ENCODE data around the gene ZMAT2.
A peak's percentile ranks its signal among the peaks of the same experiment; 100 is the strongest.
"Not testable (repeated sequence)": the region's sequence is repeated elsewhere in the genome, so short reads cannot be mapped to it uniquely, and the experiment has no call there.

ZMAT2 gene

GRCh38 chr5:140718266-140718592, 18.0 kb downstream of the ZMAT2 start:
- CTCF ChIA-PET, result interaction anchor here (0.5 to 2.6 kb wide), 3 partner anchors 7 to 753 kb away, joined by 3 to 19 read pairs (median 4); no protein-coding TSS in a partner anchor
- POLR2A ChIA-PET, result interaction anchor here (0.9 to 2.4 kb wide), 7 partner anchors 8 to 602 kb away, joined by 3 to 13 read pairs (median 7); partner anchors contain the start of genes ANKHD1, HARS1, HARS2 and IK
- no peak for DNase-seq (ENCODE audit: extremely low spot score)
- TF ChIP-seq FOXM1 (IDR thresholded peaks at IDR 0.05; ENCODE audit: borderline replicate concordance), result no peak
- no peak for TF ChIP-seq PKNOX1 (IDR thresholded peaks at IDR 0.05)
- TF ChIP-seq L3MBTL2 (conservative IDR thresholded peaks at IDR 0.05), result no peak
- TF ChIP-seq SUZ12 (IDR thresholded peaks at IDR 0.05), result no peak
- TF ChIP-seq HDGF (IDR thresholded peaks at IDR 0.05; ENCODE audit: borderline replicate concordance), result no peak
- TF ChIP-seq TARDBP (IDR thresholded peaks at IDR 0.05), result no peak
- TF ChIP-seq ARNT (IDR thresholded peaks at IDR 0.05), result no peak
- no peak for TF ChIP-seq ZNF384 (IDR thresholded peaks at IDR 0.05)
- no peak for TF ChIP-seq SP1 (IDR thresholded peaks at IDR 0.05)
- no peak for TF ChIP-seq BHLHE40 (IDR thresholded peaks at IDR 0.05; ENCODE audit: borderline replicate concordance)
- no peak for TF ChIP-seq NFRKB (IDR thresholded peaks at IDR 0.05)

- ChIA-PET CTCF (interaction anchor here (0.5 to 2.6 kb wide), 9 partner anchors 10 to 476 kb away, joined by 3 to 19 read pairs (median 4); partner anchors contain the start of gene HARS1), POLR2A (interaction anchor here (1.1 to 1.2 kb wide), 2 partner anchors 10 to 163 kb away, joined by 4 read pairs; partner anchors contain the start of gene SRA1)
- DNase-seq (ENCODE audit: extremely low spot score), result not testable (repeated sequence)
Observed at GRCh38 chr5:140720738-140721137, 20.5 kb downstream of the ZMAT2 start.

- ChIA-PET CTCF (interaction anchor here (0.5 to 1.2 kb wide), 4 partner anchors 137 to 477 kb away, joined by 3 to 6 read pairs (median 4); no protein-coding TSS in a partner anchor), POLR2A (interaction anchor here (1.5 kb wide), 1 partner anchor 30 kb away, joined by 4 read pairs; the partner anchor contains the start of genes HARS1 and HARS2)
Observed at GRCh38 chr5:140721395-140721794, 21.1 kb downstream of the ZMAT2 start.

GRCh38 chr5:140725799-140726471, 25.7 kb downstream of the ZMAT2 start:
- DNase-seq (ENCODE audit: extremely low spot score), result peak; percentile 69
- CTCF ChIA-PET, result interaction anchor here (0.6 to 0.7 kb wide), 4 partner anchors 8 to 866 kb away, joined by 3 to 4 read pairs (median 3); partner anchors contain the start of gene NRG2
- TF ChIP-seq PKNOX1 (IDR thresholded peaks at IDR 0.05) (peak; percentile 17; the same call in 1 of the 2 replicates), BHLHE40 (IDR thresholded peaks at IDR 0.05; ENCODE audit: borderline replicate concordance) (no peak)
- POLR2A ChIA-PET, result interaction anchor here (1.0 to 1.9 kb wide), 8 partner anchors 15 to 379 kb away, joined by 3 to 9 read pairs (median 6); partner anchors contain the start of genes ANKHD1, APBB3, HARS1 and HARS2

More at GRCh38 chr5:140721395-140721794, 21.1 kb downstream of the ZMAT2 start:
- not testable (repeated sequence) for DNase-seq (ENCODE audit: extremely low spot score)

- ChIA-PET POLR2A (no interaction called here), CTCF (no interaction called here)
- no peak for DNase-seq (ENCODE audit: extremely low spot score)
- TF ChIP-seq LEF1 (IDR thresholded peaks at IDR 0.05; ENCODE audit: borderline replicate concordance) (no peak), PKNOX1 (IDR thresholded peaks at IDR 0.05) (no peak), ELF4 (IDR thresholded peaks at IDR 0.05) (no peak), FOXA1 (IDR thresholded peaks at IDR 0.05) (no peak), SUZ12 (IDR thresholded peaks at IDR 0.05) (no peak)
Observed at GRCh38 chr5:140733098-140733497, 32.9 kb downstream of the ZMAT2 start.

GRCh38 chr5:140734354-140734753, 34.1 kb downstream of the ZMAT2 start:
- DNase-seq (ENCODE audit: extremely low spot score), result peak; percentile 20
- POLR2A ChIA-PET, result no interaction called here
- CTCF ChIA-PET, result interaction anchor here (1.0 kb wide), 1 partner anchor 8 kb away, joined by 4 read pairs; no protein-coding TSS in a partner anchor
- TF ChIP-seq LEF1 (IDR thresholded peaks at IDR 0.05; ENCODE audit: borderline replicate concordance) (no peak), SUZ12 (IDR thresholded peaks at IDR 0.05) (no peak), PKNOX1 (IDR thresholded peaks at IDR 0.05) (no peak), FOXA1 (IDR thresholded peaks at IDR 0.05) (no peak), HDGF (IDR thresholded peaks at IDR 0.05; ENCODE audit: borderline replicate concordance) (no peak), NFRKB (IDR thresholded peaks at IDR 0.05) (no peak), ARNT (IDR thresholded peaks at IDR 0.05) (no peak), TARDBP (IDR thresholded peaks at IDR 0.05) (no peak), ELF4 (IDR thresholded peaks at IDR 0.05) (no peak), ZNF384 (IDR thresholded peaks at IDR 0.05) (no peak), FOXK2 (IDR thresholded peaks at IDR 0.05) (no peak), CTBP1 (IDR thresholded peaks at IDR 0.05; ENCODE audit: borderline replicate concordance) (no peak), BHLHE40 (IDR thresholded peaks at IDR 0.05; ENCODE audit: borderline replicate concordance) (no peak), FOXM1 (IDR thresholded peaks at IDR 0.05; ENCODE audit: borderline replicate concordance) (no peak), L3MBTL2 (conservative IDR thresholded peaks at IDR 0.05) (no peak), SP1 (IDR thresholded peaks at IDR 0.05) (no peak)
